Measurements from ENCODE around the gene CRYBG1. TPM values are rescaled to one million over a fixed set of nuclear protein-coding genes. Genes with fewer than 3 reads are reported as not detected.
A peak's percentile ranks its signal among the peaks of the same experiment; 100 is the strongest.

CRYBG1 gene
- total and polyA plus RNA-seq, 2 donors = 12.2 to 22.2 TPM

GRCh38 chr6:106334646-106335448, 25.7 kb upstream of the CRYBG1 start:
- peak in 7 of 9 donors; percentile 16 to 65 (median 39) for DNase-seq (ENCODE audit: low read depth in 6 of 9, low spot score in 9 of 9)

GRCh38 chr6:106339334-106340029, 21.0 kb upstream of the CRYBG1 start:
- H3K4me3 ChIP-seq (ENCODE audit: low read length in 2 of 2) = no peak overlapping the region
- H3K36me3 ChIP-seq (ENCODE audit: control insufficient read depth in 2 of 2, insufficient read depth in 2 of 2, low read length in 1 of 2) = no peaks in the 10 kb centered on the region
- no peaks in the 10 kb centered on the region for H3K4me1 ChIP-seq (ENCODE audit: control insufficient read depth in 2 of 2, insufficient read depth in 2 of 2, low read length in 2 of 2)
- no peak overlapping the region for H3K27ac ChIP-seq (ENCODE audit: low read depth in 1 of 2, low read length in 1 of 2)
- DNase-seq (ENCODE audit: low read depth in 6 of 9, low spot score in 9 of 9) = peak in 7 of 9 donors; percentile 14 to 60 (median 23)
- no peaks in the 10 kb centered on the region for H3K9me3 ChIP-seq (ENCODE audit: control insufficient read depth in 2 of 2, insufficient read depth in 1 of 2, low read length in 1 of 2)
- 33% methylated on average over 9 of the region's 9 CpGs for WGBS
- H3K27me3 ChIP-seq (ENCODE audit: control insufficient read depth in 2 of 2, insufficient read depth in 1 of 2, low read length in 1 of 2) = peaks cover 0 to 3% of the 10 kb centered on the region in 2 donors

More at GRCh38 chr6:106334646-106335448, 25.7 kb upstream of the CRYBG1 start:
- no peak overlapping the region for H3K4me3 ChIP-seq (ENCODE audit: low read length in 2 of 2)
- no peaks in the 10 kb centered on the region for H3K9me3 ChIP-seq (ENCODE audit: control insufficient read depth in 2 of 2, insufficient read depth in 1 of 2, low read length in 1 of 2)
- no peak overlapping the region for H3K27ac ChIP-seq (ENCODE audit: low read depth in 1 of 2, low read length in 1 of 2)
- WGBS = 39% methylated on average over 5 of the region's 5 CpGs
- peaks cover 0 to 8% of the 10 kb centered on the region in 2 donors for H3K27me3 ChIP-seq (ENCODE audit: control insufficient read depth in 2 of 2, insufficient read depth in 1 of 2, low read length in 1 of 2)
- no peaks in the 10 kb centered on the region for H3K36me3 ChIP-seq (ENCODE audit: control insufficient read depth in 2 of 2, insufficient read depth in 2 of 2, low read length in 1 of 2)
- H3K4me1 ChIP-seq (ENCODE audit: control insufficient read depth in 2 of 2, insufficient read depth in 2 of 2, low read length in 2 of 2) = no peaks in the 10 kb centered on the region

GRCh38 chr6:106347219-106347618, 13.3 kb upstream of the CRYBG1 start:
- H3K27ac ChIP-seq (ENCODE audit: low read depth in 1 of 2, low read length in 1 of 2) = no peak overlapping the region
- H3K9me3 ChIP-seq (ENCODE audit: control insufficient read depth in 2 of 2, insufficient read depth in 1 of 2, low read length in 1 of 2) = no peaks in the 10 kb centered on the region
- WGBS = 99% methylated on average over 1 of the region's 1 CpG
- H3K36me3 ChIP-seq (ENCODE audit: control insufficient read depth in 2 of 2, insufficient read depth in 2 of 2, low read length in 1 of 2) = no peaks in the 10 kb centered on the region
- DNase-seq (ENCODE audit: low read depth in 6 of 9, low spot score in 9 of 9) = no peak
- H3K27me3 ChIP-seq (ENCODE audit: control insufficient read depth in 2 of 2, insufficient read depth in 1 of 2, low read length in 1 of 2) = no peaks in the 10 kb centered on the region
- H3K4me3 ChIP-seq (ENCODE audit: low read length in 2 of 2) = no peak overlapping the region
- H3K4me1 ChIP-seq (ENCODE audit: control insufficient read depth in 2 of 2, insufficient read depth in 2 of 2, low read length in 2 of 2) = no peaks in the 10 kb centered on the region

- Histone ChIP-seq H3K27me3 (ENCODE audit: control insufficient read depth in 2 of 2, insufficient read depth in 1 of 2, low read length in 1 of 2) (peaks cover 14 to 37% of the 10 kb centered on the region in 2 donors), H3K4me3 (ENCODE audit: low read length in 2 of 2) (no peak overlapping the region), H3K27ac (ENCODE audit: low read depth in 1 of 2, low read length in 1 of 2) (no peak overlapping the region), H3K9me3 (ENCODE audit: control insufficient read depth in 2 of 2, insufficient read depth in 1 of 2, low read length in 1 of 2) (peaks cover 0 to 5% of the 10 kb centered on the region in 2 donors), H3K4me1 (ENCODE audit: control insufficient read depth in 2 of 2, insufficient read depth in 2 of 2, low read length in 2 of 2) (peaks cover 2 to 7% of the 10 kb centered on the region in 2 donors), H3K36me3 (ENCODE audit: control insufficient read depth in 2 of 2, insufficient read depth in 2 of 2, low read length in 1 of 2) (no peaks in the 10 kb centered on the region)
- 95% methylated on average over 1 of the region's 1 CpG for whole genome bisulfite sequencing
- DNase-seq (ENCODE audit: low read depth in 6 of 9, low spot score in 9 of 9) = no peak
These were observed 4.1 kb upstream of the CRYBG1 start for GRCh38 chr6:106356378-106356777.

- no peak for DNase-seq (ENCODE audit: low read depth in 6 of 9, low spot score in 9 of 9)
- Histone ChIP-seq H3K36me3 (ENCODE audit: control insufficient read depth in 2 of 2, insufficient read depth in 2 of 2, low read length in 1 of 2) (no peaks in the 10 kb centered on the region), H3K27ac (ENCODE audit: low read depth in 1 of 2, low read length in 1 of 2) (no peak overlapping the region), H3K27me3 (ENCODE audit: control insufficient read depth in 2 of 2, insufficient read depth in 1 of 2, low read length in 1 of 2) (peaks cover 14 to 54% of the 10 kb centered on the region in 2 donors), H3K9me3 (ENCODE audit: control insufficient read depth in 2 of 2, insufficient read depth in 1 of 2, low read length in 1 of 2) (peaks cover 1 to 5% of the 10 kb centered on the region in 2 donors), H3K4me1 (ENCODE audit: control insufficient read depth in 2 of 2, insufficient read depth in 2 of 2, low read length in 2 of 2) (peaks cover 2 to 7% of the 10 kb centered on the region in 2 donors), H3K4me3 (ENCODE audit: low read length in 2 of 2) (no peak overlapping the region)
- 32% methylated on average over 12 of the region's 12 CpGs for WGBS
These were observed 533 bp upstream of the CRYBG1 start for GRCh38 chr6:106359959-106360409.

- peak overlapping the region in 1 of 2 donors; percentile 30 for H3K4me3 ChIP-seq (ENCODE audit: low read length in 2 of 2)
- WGBS = 3% methylated on average over 31 of the region's 31 CpGs
- H3K27me3 ChIP-seq (ENCODE audit: control insufficient read depth in 2 of 2, insufficient read depth in 1 of 2, low read length in 1 of 2) = peaks cover 14 to 54% of the 10 kb centered on the region in 2 donors
- peak in 1 of 9 donors; percentile 2 for DNase-seq (ENCODE audit: low read depth in 6 of 9, low spot score in 9 of 9)
- no peaks in the 10 kb centered on the region for H3K36me3 ChIP-seq (ENCODE audit: control insufficient read depth in 2 of 2, insufficient read depth in 2 of 2, low read length in 1 of 2)
- peaks cover 1 to 5% of the 10 kb centered on the region in 2 donors for H3K9me3 ChIP-seq (ENCODE audit: control insufficient read depth in 2 of 2, insufficient read depth in 1 of 2, low read length in 1 of 2)
- peaks cover 2 to 7% of the 10 kb centered on the region in 2 donors for H3K4me1 ChIP-seq (ENCODE audit: control insufficient read depth in 2 of 2, insufficient read depth in 2 of 2, low read length in 2 of 2)
- no peak overlapping the region for H3K27ac ChIP-seq (ENCODE audit: low read depth in 1 of 2, low read length in 1 of 2)
These were observed 493 bp downstream of the CRYBG1 start for GRCh38 chr6:106360989-106361430.

GRCh38 chr6:106363401-106364138, 3.1 kb downstream of the CRYBG1 start:
- no peak for DNase-seq (ENCODE audit: low read depth in 6 of 9, low spot score in 9 of 9)
- Histone ChIP-seq H3K4me3 (ENCODE audit: low read length in 2 of 2) (no peak overlapping the region), H3K27me3 (ENCODE audit: control insufficient read depth in 2 of 2, insufficient read depth in 1 of 2, low read length in 1 of 2) (peaks cover 14 to 44% of the 10 kb centered on the region in 2 donors), H3K9me3 (ENCODE audit: control insufficient read depth in 2 of 2, insufficient read depth in 1 of 2, low read length in 1 of 2) (peaks cover 1 to 5% of the 10 kb centered on the region in 2 donors), H3K36me3 (ENCODE audit: control insufficient read depth in 2 of 2, insufficient read depth in 2 of 2, low read length in 1 of 2) (no peaks in the 10 kb centered on the region), H3K4me1 (ENCODE audit: control insufficient read depth in 2 of 2, insufficient read depth in 2 of 2, low read length in 2 of 2) (peaks cover 2 to 7% of the 10 kb centered on the region in 2 donors), H3K27ac (ENCODE audit: low read depth in 1 of 2, low read length in 1 of 2) (no peak overlapping the region)
- 99% methylated on average over 3 of the region's 3 CpGs for WGBS

GRCh38 chr6:106369739-106370138, 9.2 kb downstream of the CRYBG1 start:
- no peak overlapping the region for H3K4me3 ChIP-seq (ENCODE audit: low read length in 2 of 2)
- WGBS = 63% methylated on average over 2 of the region's 2 CpGs
- no peaks in the 10 kb centered on the region for H3K36me3 ChIP-seq (ENCODE audit: control insufficient read depth in 2 of 2, insufficient read depth in 2 of 2, low read length in 1 of 2)
- no peaks in the 10 kb centered on the region for H3K27me3 ChIP-seq (ENCODE audit: control insufficient read depth in 2 of 2, insufficient read depth in 1 of 2, low read length in 1 of 2)
- no peaks in the 10 kb centered on the region for H3K9me3 ChIP-seq (ENCODE audit: control insufficient read depth in 2 of 2, insufficient read depth in 1 of 2, low read length in 1 of 2)
- no peak for DNase-seq (ENCODE audit: low read depth in 6 of 9, low spot score in 9 of 9)
- no peaks in the 10 kb centered on the region for H3K4me1 ChIP-seq (ENCODE audit: control insufficient read depth in 2 of 2, insufficient read depth in 2 of 2, low read length in 2 of 2)
- H3K27ac ChIP-seq (ENCODE audit: low read depth in 1 of 2, low read length in 1 of 2) = no peak overlapping the region
